Neural cell (in vitro differentiated cells): ENCODE measurements around the gene DNAJB1. TPM values are rescaled to one million over a fixed set of nuclear protein-coding genes. Genes with fewer than 3 reads are reported as not detected.
A peak's percentile ranks its signal among the peaks of the same experiment; 100 is the strongest.

Experiments
- H2AFZ ChIP-seq: fragments of 200-600, 300-800 bp; sonication (generic), shearing (Covaris generic); 2 replicates; pipeline ENCODE4 v1.6.0; 2014; ENCODE audit warnings: low read depth, mild to moderate bottlenecking, antibody characterized with exemption, low read length, moderate library complexity
- H3F3A ChIP-seq: fragments of 200-600 bp; shearing (Covaris generic); 2 replicates; pipeline ENCODE4 v1.6.1; 2016; ENCODE audit warnings: mild to moderate bottlenecking, moderate library complexity, mixed read lengths, antibody characterized with exemption, low read length; ENCODE audit not compliant: insufficient read depth, poor library complexity, severe bottlenecking
- H3K27ac ChIP-seq: fragments of 200-600, 300-800 bp; sonication (generic), shearing (Covaris generic); 2 replicates; pipeline ENCODE4 v1.5.1; 2014; ENCODE audit warnings: mild to moderate bottlenecking, low read length, moderate library complexity
- H3K27me3 ChIP-seq: fragments of 300-800, 200-600 bp; sonication (generic), shearing (Covaris generic); 2 replicates; pipeline ENCODE4 v1.6.0; 2014; ENCODE audit warnings: mild to moderate bottlenecking, low read depth, low read length, moderate library complexity; ENCODE audit not compliant: insufficient read depth
- H3K36me3 ChIP-seq: fragments of 300-800, 200-600 bp; sonication (generic), shearing (Covaris generic); 2 replicates; pipeline ENCODE4 v1.5.1; 2014; ENCODE audit warnings: mild to moderate bottlenecking, antibody characterized with exemption, low read length, moderate library complexity; ENCODE audit not compliant: insufficient read depth
- H3K4me2 ChIP-seq: fragments of 300-800, 200-600 bp; sonication (generic), shearing (Covaris generic); 2 replicates; pipeline ENCODE4 v1.6.0; 2014; ENCODE audit warnings: mild to moderate bottlenecking, low read length
- H3K4me3 ChIP-seq: fragments of 300-800, 200-600 bp; sonication (generic), shearing (Covaris generic); 2 replicates; pipeline ENCODE4 v1.5.1; 2014; ENCODE audit warnings: mild to moderate bottlenecking, low read length, moderate library complexity
- H3K79me2 ChIP-seq: fragments of 200-600 bp; shearing (Covaris generic); replicated peaks from 2 replicates; pipeline ENCODE4 v1.6.0; 2014; ENCODE audit warnings: mild to moderate bottlenecking, low read length, moderate library complexity; ENCODE audit not compliant: insufficient read depth
- H3K9ac ChIP-seq: fragments of 300-800, 200-600 bp; sonication (generic), shearing (Covaris generic); 2 replicates; pipeline ENCODE4 v1.6.1; 2016; ENCODE audit warnings: mild to moderate bottlenecking, low read length, mixed read lengths
- H3K9me2 ChIP-seq: fragments of 200-600 bp; shearing (Covaris generic); 2 replicates; pipeline ENCODE4 v1.6.1; 2016; ENCODE audit warnings: mild to moderate bottlenecking, low read length, mixed read lengths; ENCODE audit not compliant: insufficient read depth
- H3K9me3 ChIP-seq: fragments of 200-600, 300-800 bp; sonication (generic), shearing (Covaris generic); 2 replicates; pipeline ENCODE4 v1.6.1; 2016; ENCODE audit warnings: mild to moderate bottlenecking, mixed run types, low read length, moderate library complexity, mixed read lengths
- H4K20me1 ChIP-seq: fragments of 200-600 bp; shearing (Covaris generic); 2 replicates; pipeline ENCODE4 v1.6.1; 2016; ENCODE audit warnings: mild to moderate bottlenecking, mixed run types; ENCODE audit not compliant: insufficient read depth
- CTCF ChIP-seq: fragments of 450-650 bp; IDR thresholded peaks from 2 replicates; pipeline ENCODE4 v1.5.1; 2014; ENCODE audit warnings: antibody characterized with exemption, mild to moderate bottlenecking, moderate library complexity; ENCODE audit not compliant: poor library complexity, severe bottlenecking
- EP300 ChIP-seq: fragments of 450-650 bp; conservative IDR thresholded peaks from 2 replicates; pipeline ENCODE4 v1.6.1; 2014; ENCODE audit warnings: antibody characterized with exemption, mild to moderate bottlenecking, moderate library complexity; ENCODE audit not compliant: poor library complexity, severe bottlenecking
- EZH2 ChIP-seq: fragments of 200-600, 300-800 bp; shearing (Covaris generic), sonication (generic); IDR thresholded peaks from 2 replicates; pipeline ENCODE4 v1.6.1; 2014; ENCODE audit warnings: antibody characterized with exemption, low read length, borderline replicate concordance, mild to moderate bottlenecking; ENCODE audit not compliant: insufficient read depth, poor library complexity, severe bottlenecking
- MXI1 ChIP-seq: fragments of 450-650 bp; conservative IDR thresholded peaks from 2 replicates; pipeline ENCODE4 v1.6.1; 2014; ENCODE audit warnings: antibody characterized with exemption, mild to moderate bottlenecking; ENCODE audit not compliant: poor library complexity, severe bottlenecking
- POLR2AphosphoS5 ChIP-seq: IDR thresholded peaks from 2 replicates; pipeline ENCODE4 v1.6.1; 2012
- RAD21 ChIP-seq: fragments of 450-650 bp; conservative IDR thresholded peaks from 2 replicates; pipeline ENCODE4 v1.6.1; 2014; ENCODE audit warnings: antibody characterized with exemption, mild to moderate bottlenecking, moderate library complexity
- SMC3 ChIP-seq: fragments of 450-650 bp; conservative IDR thresholded peaks from 2 replicates; pipeline ENCODE4 v1.6.1; 2014; ENCODE audit warnings: antibody characterized with exemption, mild to moderate bottlenecking, moderate library complexity; ENCODE audit not compliant: poor library complexity
- TAF1 ChIP-seq: IDR thresholded peaks from 2 replicates; pipeline ENCODE4 v1.6.1; 2012; ENCODE audit warnings: low read depth
- polyA plus RNA-seq: library from polyadenylated mRNA; depleted of rRNA; stranded (reverse); fragments of >200 nt; gene quantifications from 2 replicates; pipeline ENCODE4 v1.2.3, GENCODE V29; 2014
- TF ChIP-seq, protein P1 (sequence below): IDR thresholded peaks from 2 replicates; pipeline ENCODE4 v1.6.1; 2012; ENCODE audit warnings: borderline replicate concordance

DNAJB1 gene
- polyA plus RNA-seq, 1 donor from 2014 or later = 64.6 TPM

- H3F3A ChIP-seq = no peaks in the 10 kb centered on the region
- H3K9ac ChIP-seq = peak overlapping the region; percentile 75
- no peaks in the 10 kb centered on the region for H3K9me2 ChIP-seq
- no peak overlapping the region for H3K27ac ChIP-seq
- peak overlapping the region; percentile 95 for H3K4me3 ChIP-seq
- H3K79me2 ChIP-seq = peaks cover 16% of the 10 kb centered on the region
- no peaks in the 10 kb centered on the region for H4K20me1 ChIP-seq
- TF ChIP-seq RAD21 (no peak), MXI1 (no peak), CTCF (no peak), EZH2 (no peak), EP300 (no peak), POLR2AphosphoS5 (no peak), SMC3 (no peak), TAF1 (no peak)
- TF ChIP-seq, protein P1, sequence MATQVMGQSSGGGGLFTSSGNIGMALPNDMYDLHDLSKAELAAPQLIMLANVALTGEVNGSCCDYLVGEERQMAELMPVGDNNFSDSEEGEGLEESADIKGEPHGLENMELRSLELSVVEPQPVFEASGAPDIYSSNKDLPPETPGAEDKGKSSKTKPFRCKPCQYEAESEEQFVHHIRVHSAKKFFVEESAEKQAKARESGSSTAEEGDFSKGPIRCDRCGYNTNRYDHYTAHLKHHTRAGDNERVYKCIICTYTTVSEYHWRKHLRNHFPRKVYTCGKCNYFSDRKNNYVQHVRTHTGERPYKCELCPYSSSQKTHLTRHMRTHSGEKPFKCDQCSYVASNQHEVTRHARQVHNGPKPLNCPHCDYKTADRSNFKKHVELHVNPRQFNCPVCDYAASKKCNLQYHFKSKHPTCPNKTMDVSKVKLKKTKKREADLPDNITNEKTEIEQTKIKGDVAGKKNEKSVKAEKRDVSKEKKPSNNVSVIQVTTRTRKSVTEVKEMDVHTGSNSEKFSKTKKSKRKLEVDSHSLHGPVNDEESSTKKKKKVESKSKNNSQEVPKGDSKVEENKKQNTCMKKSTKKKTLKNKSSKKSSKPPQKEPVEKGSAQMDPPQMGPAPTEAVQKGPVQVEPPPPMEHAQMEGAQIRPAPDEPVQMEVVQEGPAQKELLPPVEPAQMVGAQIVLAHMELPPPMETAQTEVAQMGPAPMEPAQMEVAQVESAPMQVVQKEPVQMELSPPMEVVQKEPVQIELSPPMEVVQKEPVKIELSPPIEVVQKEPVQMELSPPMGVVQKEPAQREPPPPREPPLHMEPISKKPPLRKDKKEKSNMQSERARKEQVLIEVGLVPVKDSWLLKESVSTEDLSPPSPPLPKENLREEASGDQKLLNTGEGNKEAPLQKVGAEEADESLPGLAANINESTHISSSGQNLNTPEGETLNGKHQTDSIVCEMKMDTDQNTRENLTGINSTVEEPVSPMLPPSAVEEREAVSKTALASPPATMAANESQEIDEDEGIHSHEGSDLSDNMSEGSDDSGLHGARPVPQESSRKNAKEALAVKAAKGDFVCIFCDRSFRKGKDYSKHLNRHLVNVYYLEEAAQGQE = no peak
- H3K9me3 ChIP-seq = no peaks in the 10 kb centered on the region
- H3K27me3 ChIP-seq = no peaks in the 10 kb centered on the region
- no peaks in the 10 kb centered on the region for H3K36me3 ChIP-seq
- peak overlapping the region; percentile 59 for H3K4me2 ChIP-seq
- H2AFZ ChIP-seq = peak overlapping the region; percentile 56
These were observed 22.5 kb downstream of the DNAJB1 start for GRCh38 chr19:14495672-14496028.

DNA sequence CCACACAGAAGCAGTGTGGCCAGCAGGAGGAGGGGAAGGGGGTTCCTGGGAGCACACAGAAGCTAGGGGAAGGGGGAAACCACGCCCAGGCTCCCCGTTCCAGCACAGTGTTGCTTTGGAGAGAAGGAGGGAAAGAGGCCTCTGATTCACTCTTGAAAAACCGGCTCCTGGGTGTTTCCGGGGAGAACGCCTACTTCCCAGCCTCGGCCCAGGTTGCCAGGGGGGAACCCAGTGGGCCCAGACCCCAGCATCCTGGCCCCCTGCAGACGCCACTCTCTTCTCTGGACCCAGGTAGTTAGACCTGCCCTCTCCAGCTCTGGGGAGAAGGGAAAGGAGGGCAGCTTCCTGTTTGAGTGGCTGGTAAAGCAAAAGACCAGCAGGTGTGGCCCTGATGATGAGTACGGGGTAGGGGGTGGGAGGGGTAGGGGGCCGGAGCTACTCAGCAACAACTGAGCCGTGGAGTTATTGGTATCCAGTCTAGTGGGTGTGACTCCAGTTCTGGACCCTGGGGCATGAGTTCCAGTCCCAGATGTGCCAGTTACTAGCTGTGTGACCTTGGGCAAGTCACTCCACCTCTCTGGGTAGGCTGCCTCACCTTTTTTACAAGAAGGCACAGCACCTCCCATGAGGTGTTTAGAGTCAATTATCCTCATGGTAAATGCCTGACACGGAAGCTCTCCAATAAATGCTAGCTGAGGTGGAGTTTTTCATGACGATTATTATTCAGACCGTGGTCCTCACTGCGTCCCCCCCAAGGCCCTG is 23.1 kb downstream of the DNAJB1 start:
- peak overlapping the region; percentile 59 for H3K4me2 ChIP-seq
- no peaks in the 10 kb centered on the region for H3K9me3 ChIP-seq
- H3K36me3 ChIP-seq = no peaks in the 10 kb centered on the region
- peak overlapping the region; percentile 95 for H3K4me3 ChIP-seq
- peaks cover 16% of the 10 kb centered on the region for H3K79me2 ChIP-seq
- no peak overlapping the region for H3K27ac ChIP-seq
- no peak for TF ChIP-seq RAD21
- no peak for TF ChIP-seq MXI1
- no peak for TF ChIP-seq CTCF
- TF ChIP-seq, protein P1 = no peak
- TF ChIP-seq POLR2AphosphoS5 = no peak
- TF ChIP-seq TAF1 = no peak
- TF ChIP-seq EP300 = no peak
- no peaks in the 10 kb centered on the region for H3F3A ChIP-seq
- H4K20me1 ChIP-seq = no peaks in the 10 kb centered on the region
- H2AFZ ChIP-seq = peak overlapping the region; percentile 56
- H3K9me2 ChIP-seq = no peaks in the 10 kb centered on the region
- H3K27me3 ChIP-seq = no peaks in the 10 kb centered on the region
- peak overlapping the region; percentile 75 for H3K9ac ChIP-seq
